OCI-LY1 (cell line): ENCODE measurements around the gene SPANXD.

Experiments
- H2AFZ ChIP-seq: fragments of 200-600 bp; sonication (generic), shearing (Covaris generic); 2 replicates; pipeline ENCODE4 v1.6.0; 2014; ENCODE audit warnings: antibody characterized with exemption, mild to moderate bottlenecking, low read length
- H3F3A ChIP-seq: fragments of 200-600 bp; sonication (generic), shearing (Covaris generic); 2 replicates; pipeline ENCODE4 v1.6.0; 2014; ENCODE audit warnings: mild to moderate bottlenecking, antibody characterized with exemption, low read length, moderate library complexity; ENCODE audit not compliant: insufficient read depth
- H3K27ac ChIP-seq: fragments of 200-600 bp; sonication (generic); 2 replicates; pipeline ENCODE4 v1.5.1; 2014; ENCODE audit warnings: low read length, mixed run types, mild to moderate bottlenecking, low read depth; ENCODE audit not compliant: poor library complexity, severe bottlenecking
- H3K27me3 ChIP-seq: fragments of 200-600 bp; sonication (generic); 2 replicates; pipeline ENCODE4 v1.6.0; 2014; ENCODE audit warnings: antibody characterized with exemption, mild to moderate bottlenecking, low read length, moderate library complexity; ENCODE audit not compliant: insufficient read depth
- H3K36me3 ChIP-seq: fragments of 200-600 bp; sonication (generic); 2 replicates; pipeline ENCODE4 v1.6.1; 2014; ENCODE audit warnings: mild to moderate bottlenecking, antibody characterized with exemption, low read length, moderate library complexity, mixed read lengths; ENCODE audit not compliant: insufficient read depth
- H3K4me1 ChIP-seq: fragments of 200-600 bp; sonication (generic); 2 replicates; pipeline ENCODE4 v1.5.1; 2014; ENCODE audit warnings: mild to moderate bottlenecking, low read length, moderate library complexity; ENCODE audit not compliant: insufficient read depth, severe bottlenecking
- H3K4me2 ChIP-seq: fragments of 200-600 bp; sonication (generic), shearing (Covaris generic); 2 replicates; pipeline ENCODE4 v1.6.1; 2014; ENCODE audit warnings: low read length
- H3K4me3 ChIP-seq: fragments of 200-600 bp; sonication (generic); 2 replicates; pipeline ENCODE4 v1.5.1; 2014; ENCODE audit warnings: low read length, low read depth, mild to moderate bottlenecking, mixed read lengths; ENCODE audit not compliant: poor library complexity, severe bottlenecking
- H3K79me2 ChIP-seq: fragments of 200-600 bp; shearing (Covaris generic); 2 replicates; pipeline ENCODE4 v1.6.1; 2016; ENCODE audit warnings: mixed run types, low read length, mixed read lengths; ENCODE audit not compliant: insufficient read depth
- H3K9ac ChIP-seq: fragments of 200-600 bp; sonication (generic), shearing (Covaris generic); 2 replicates; pipeline ENCODE4 v1.6.1; 2014; ENCODE audit warnings: mild to moderate bottlenecking, low read length, mixed read lengths
- H3K9me2 ChIP-seq: fragments of 200-600 bp; sonication (generic), shearing (Covaris generic); 2 replicates; pipeline ENCODE4 v1.6.1; 2014; ENCODE audit warnings: low read depth, mild to moderate bottlenecking, low read length, mixed read lengths
- H3K9me3 ChIP-seq: fragments of 200-600 bp; shearing (Covaris generic); 2 replicates; pipeline ENCODE4 v1.6.1; 2014; ENCODE audit warnings: low read length, mixed read lengths
- H4K20me1 ChIP-seq: fragments of 200-600 bp; sonication (generic), shearing (Covaris generic); 2 replicates; pipeline ENCODE4 v1.6.0; 2016; ENCODE audit warnings: mild to moderate bottlenecking, low read length; ENCODE audit not compliant: insufficient read depth
- EZH2 ChIP-seq: fragments of 200-600 bp; sonication (generic), shearing (Covaris generic); IDR thresholded peaks from 2 replicates; pipeline ENCODE4 v1.8.0; 2017; ENCODE audit warnings: borderline replicate concordance, mixed run types, mild to moderate bottlenecking, antibody characterized with exemption, low read length, moderate library complexity, mixed read lengths
- TF ChIP-seq, protein P1 (sequence below): fragments of 200-600 bp; sonication (generic), shearing (Covaris generic); IDR thresholded peaks from 2 replicates; pipeline ENCODE4 v1.5.1; 2017; ENCODE audit warnings: mild to moderate bottlenecking, antibody characterized with exemption, low read length, moderate library complexity, mixed read lengths

The SPANXD gene

DNA sequence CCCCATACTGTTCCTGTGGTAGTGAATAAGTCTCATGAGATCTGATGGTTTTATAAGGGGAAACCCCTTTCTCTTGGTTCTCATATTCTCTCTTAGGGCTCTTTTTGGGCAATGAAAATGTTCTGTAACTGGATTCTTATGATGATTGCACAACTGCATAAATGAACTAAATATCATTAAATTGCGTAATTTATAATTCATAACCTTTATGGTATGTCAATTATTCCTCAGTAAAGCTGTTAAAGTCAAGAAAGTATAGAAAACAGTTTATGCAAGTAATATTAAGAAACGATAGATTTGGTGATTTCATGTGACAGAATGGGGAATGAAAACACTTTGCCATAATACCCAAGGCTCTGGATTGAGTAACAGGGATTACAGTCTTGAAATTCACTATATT lies 33.5 kb upstream of the SPANXD start:
- H3K27ac ChIP-seq, result no peak overlapping the region
- H3K36me3 ChIP-seq, result no peaks in the 10 kb centered on the region
- H3K4me2 ChIP-seq, result no peak overlapping the region
- no peaks in the 10 kb centered on the region for H3K9me3 ChIP-seq
- no peaks in the 10 kb centered on the region for H3K27me3 ChIP-seq
- no peak overlapping the region for H3K9ac ChIP-seq
- H3F3A ChIP-seq, result no peaks in the 10 kb centered on the region
- no peaks in the 10 kb centered on the region for H3K79me2 ChIP-seq
- H3K9me2 ChIP-seq, result no peaks in the 10 kb centered on the region
- H4K20me1 ChIP-seq, result no peaks in the 10 kb centered on the region
- no peak overlapping the region for H2AFZ ChIP-seq
- H3K4me3 ChIP-seq, result no peak overlapping the region
- H3K4me1 ChIP-seq, result no peaks in the 10 kb centered on the region
- TF ChIP-seq, protein P1, sequence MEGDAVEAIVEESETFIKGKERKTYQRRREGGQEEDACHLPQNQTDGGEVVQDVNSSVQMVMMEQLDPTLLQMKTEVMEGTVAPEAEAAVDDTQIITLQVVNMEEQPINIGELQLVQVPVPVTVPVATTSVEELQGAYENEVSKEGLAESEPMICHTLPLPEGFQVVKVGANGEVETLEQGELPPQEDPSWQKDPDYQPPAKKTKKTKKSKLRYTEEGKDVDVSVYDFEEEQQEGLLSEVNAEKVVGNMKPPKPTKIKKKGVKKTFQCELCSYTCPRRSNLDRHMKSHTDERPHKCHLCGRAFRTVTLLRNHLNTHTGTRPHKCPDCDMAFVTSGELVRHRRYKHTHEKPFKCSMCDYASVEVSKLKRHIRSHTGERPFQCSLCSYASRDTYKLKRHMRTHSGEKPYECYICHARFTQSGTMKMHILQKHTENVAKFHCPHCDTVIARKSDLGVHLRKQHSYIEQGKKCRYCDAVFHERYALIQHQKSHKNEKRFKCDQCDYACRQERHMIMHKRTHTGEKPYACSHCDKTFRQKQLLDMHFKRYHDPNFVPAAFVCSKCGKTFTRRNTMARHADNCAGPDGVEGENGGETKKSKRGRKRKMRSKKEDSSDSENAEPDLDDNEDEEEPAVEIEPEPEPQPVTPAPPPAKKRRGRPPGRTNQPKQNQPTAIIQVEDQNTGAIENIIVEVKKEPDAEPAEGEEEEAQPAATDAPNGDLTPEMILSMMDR, result no peak
- TF ChIP-seq EZH2, result no peak

GRCh38 chrX:141724186-141724585 lies 25.6 kb upstream of the SPANXD start:
- Histone ChIP-seq H3K4me1 (no peaks in the 10 kb centered on the region), H4K20me1 (no peaks in the 10 kb centered on the region), H3K9ac (no peak overlapping the region), H3K36me3 (no peaks in the 10 kb centered on the region), H3K27ac (no peak overlapping the region), H2AFZ (no peak overlapping the region), H3K79me2 (no peaks in the 10 kb centered on the region), H3K9me2 (no peaks in the 10 kb centered on the region), H3F3A (no peaks in the 10 kb centered on the region), H3K27me3 (no peaks in the 10 kb centered on the region), H3K4me3 (no peak overlapping the region), H3K9me3 (no peaks in the 10 kb centered on the region), H3K4me2 (no peak overlapping the region)
- TF ChIP-seq, protein P1, result no peak
- TF ChIP-seq EZH2, result no peak

GRCh38 chrX:141714680-141715079 lies 16.1 kb upstream of the SPANXD start:
- H2AFZ ChIP-seq, result no peak overlapping the region
- H3K4me3 ChIP-seq, result no peak overlapping the region
- H3K27ac ChIP-seq, result no peak overlapping the region
- no peak overlapping the region for H3K4me2 ChIP-seq
- no peaks in the 10 kb centered on the region for H3K9me3 ChIP-seq
- no peaks in the 10 kb centered on the region for H3F3A ChIP-seq
- TF ChIP-seq, protein P1, result no peak
- no peak for TF ChIP-seq EZH2
- no peaks in the 10 kb centered on the region for H3K36me3 ChIP-seq
- no peaks in the 10 kb centered on the region for H3K27me3 ChIP-seq
- no peaks in the 10 kb centered on the region for H4K20me1 ChIP-seq
- no peaks in the 10 kb centered on the region for H3K79me2 ChIP-seq
- no peak overlapping the region for H3K9ac ChIP-seq
- H3K9me2 ChIP-seq, result no peaks in the 10 kb centered on the region
- H3K4me1 ChIP-seq, result no peaks in the 10 kb centered on the region
